Smooth muscle cell (in vitro differentiated cells): Measurements from ENCODE around the gene LEFTY2. TPM values are rescaled to one million over a fixed set of nuclear protein-coding genes. Genes with fewer than 3 reads are reported as not detected.

Experiments
- DNase-seq: peaks from one replicate; lab custom pipeline; 2025; ENCODE audit not compliant: unreplicated experiment; lab: John Stamatoyannopoulos, UW
- H2AFZ ChIP-seq: fragments of 200-600 bp; sonication (generic); 2 replicates; pipeline ENCODE4 v1.6.0; 2016; ENCODE audit warnings: antibody characterized with exemption, low read depth, mild to moderate bottlenecking
- H3F3A ChIP-seq: fragments of 200-600 bp; sonication (generic); 2 replicates; pipeline ENCODE4 v1.6.0; 2017; ENCODE audit warnings: antibody characterized with exemption, low read depth
- H3K27ac ChIP-seq: fragments of 200-600 bp; sonication (generic); 2 replicates; pipeline ENCODE4 v1.5.1; 2016; ENCODE audit warnings: low read depth, mild to moderate bottlenecking
- H3K27me3 ChIP-seq: fragments of 200-600 bp; sonication (generic); 2 replicates; pipeline ENCODE4 v1.6.1; 2016; ENCODE audit warnings: low read depth, mild to moderate bottlenecking
- H3K36me3 ChIP-seq: fragments of 200-600 bp; sonication (generic); 2 replicates; pipeline ENCODE4 v1.5.1; 2016; ENCODE audit warnings: low read depth
- H3K4me1 ChIP-seq: fragments of 200-600 bp; sonication (generic); 2 replicates; pipeline ENCODE4 v1.5.1; 2016; ENCODE audit warnings: low read depth
- H3K4me2 ChIP-seq: fragments of 200-600 bp; sonication (generic); 2 replicates; pipeline ENCODE4 v1.6.0; 2016; ENCODE audit warnings: mild to moderate bottlenecking
- H3K4me3 ChIP-seq: fragments of 200-600 bp; sonication (generic); 2 replicates; pipeline ENCODE4 v1.5.1; 2016; ENCODE audit warnings: mild to moderate bottlenecking
- H3K79me2 ChIP-seq: fragments of 200-600 bp; sonication (generic); 2 replicates; pipeline ENCODE4 v1.6.0; 2016; ENCODE audit warnings: low read depth, mild to moderate bottlenecking
- H3K9ac ChIP-seq: fragments of 200-600 bp; sonication (generic); 2 replicates; pipeline ENCODE4 v1.6.0; 2016; ENCODE audit warnings: low read depth
- H3K9me3 ChIP-seq: fragments of 200-600 bp; sonication (generic); replicated peaks from 2 replicates; pipeline ENCODE4 v1.5.1; 2016; ENCODE audit warnings: low read depth
- H4K20me1 ChIP-seq: fragments of 200-600 bp; sonication (generic); 2 replicates; pipeline ENCODE4 v1.6.0; 2016; ENCODE audit warnings: low read depth
- WGBS: methylation state at CpG from one replicate; pipeline ENCODE4 v1.1.7; 2016; ENCODE audit warnings: low lambda C conversion rate; 5-methylcytosine and 5-hydroxymethylcytosine counted together
- polyA plus RNA-seq: library from polyadenylated mRNA; unstranded; fragments of >200 nt; fragmentation: Nextera tagmentation; extraction: Ambion mirVana; gene quantifications from 2 replicates; pipeline ENCODE4 v1.2.1, GENCODE V29; 2016
- total RNA-seq: library from RNA; depleted of rRNA; stranded (reverse); fragments of >200 nt; gene quantifications from 2 replicates; pipeline ENCODE4 v1.2.3, GENCODE V29; 2014
- TF ChIP-seq, protein P1 (sequence below): fragments of 200-600 bp; sonication (generic); IDR thresholded peaks from 2 replicates; pipeline ENCODE4 v1.5.1; 2017; ENCODE audit warnings: borderline replicate concordance, mild to moderate bottlenecking, antibody characterized with exemption; ENCODE audit not compliant: insufficient read depth, poor library complexity, severe bottlenecking

The LEFTY2 gene
- total and polyA plus RNA-seq, 2 experiments from 2014 or later = 0.09 to 0.25 TPM

GRCh38 chr1:225897595-225898514 is 43.2 kb downstream of the LEFTY2 start:
- Histone ChIP-seq H4K20me1 (no peaks in the 10 kb centered on the region), H3K27ac (no peak overlapping the region), H3K4me3 (no peak overlapping the region), H3K27me3 (no peaks in the 10 kb centered on the region), H2AFZ (no peak overlapping the region), H3F3A (no peaks in the 10 kb centered on the region), H3K4me1 (peaks cover 8% of the 10 kb centered on the region), H3K9ac (no peak overlapping the region), H3K9me3 (no peaks in the 10 kb centered on the region), H3K4me2 (no peak overlapping the region), H3K79me2 (no peaks in the 10 kb centered on the region), H3K36me3 (no peaks in the 10 kb centered on the region)
- TF ChIP-seq, protein P1, sequence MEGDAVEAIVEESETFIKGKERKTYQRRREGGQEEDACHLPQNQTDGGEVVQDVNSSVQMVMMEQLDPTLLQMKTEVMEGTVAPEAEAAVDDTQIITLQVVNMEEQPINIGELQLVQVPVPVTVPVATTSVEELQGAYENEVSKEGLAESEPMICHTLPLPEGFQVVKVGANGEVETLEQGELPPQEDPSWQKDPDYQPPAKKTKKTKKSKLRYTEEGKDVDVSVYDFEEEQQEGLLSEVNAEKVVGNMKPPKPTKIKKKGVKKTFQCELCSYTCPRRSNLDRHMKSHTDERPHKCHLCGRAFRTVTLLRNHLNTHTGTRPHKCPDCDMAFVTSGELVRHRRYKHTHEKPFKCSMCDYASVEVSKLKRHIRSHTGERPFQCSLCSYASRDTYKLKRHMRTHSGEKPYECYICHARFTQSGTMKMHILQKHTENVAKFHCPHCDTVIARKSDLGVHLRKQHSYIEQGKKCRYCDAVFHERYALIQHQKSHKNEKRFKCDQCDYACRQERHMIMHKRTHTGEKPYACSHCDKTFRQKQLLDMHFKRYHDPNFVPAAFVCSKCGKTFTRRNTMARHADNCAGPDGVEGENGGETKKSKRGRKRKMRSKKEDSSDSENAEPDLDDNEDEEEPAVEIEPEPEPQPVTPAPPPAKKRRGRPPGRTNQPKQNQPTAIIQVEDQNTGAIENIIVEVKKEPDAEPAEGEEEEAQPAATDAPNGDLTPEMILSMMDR = no peak
- 92% methylated on average over 19 of the region's 19 CpGs for whole genome bisulfite sequencing
- no peak for DNase-seq

DNA sequence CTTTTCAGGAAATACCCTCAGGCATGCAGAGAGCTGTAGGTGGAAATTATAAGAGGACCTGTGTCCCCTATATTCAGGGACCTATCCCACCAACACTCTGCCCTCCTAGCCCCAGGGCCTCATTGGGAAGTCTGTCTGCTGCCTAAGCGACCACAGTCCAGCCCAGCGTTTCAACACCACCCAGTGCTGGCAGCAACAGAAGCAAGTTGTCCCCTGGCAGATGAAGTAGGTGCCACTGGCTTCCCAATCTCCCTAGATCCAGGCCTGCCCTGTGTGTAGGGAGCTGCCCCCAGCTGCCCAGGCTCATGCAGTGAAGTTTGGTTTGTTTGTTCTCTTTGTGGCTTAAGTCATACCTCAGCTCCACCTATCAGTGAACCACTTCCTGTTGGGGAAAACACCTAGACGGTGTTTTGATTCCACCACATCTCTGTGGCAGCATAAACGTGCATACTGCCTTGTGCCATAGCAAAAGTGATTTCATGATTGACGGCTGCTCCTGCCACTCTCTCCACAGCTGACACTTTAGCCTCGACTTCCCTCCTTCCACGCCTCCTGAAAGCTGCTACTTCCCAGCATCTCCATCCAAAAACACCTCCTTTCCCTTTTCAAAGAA is 44.0 kb downstream of the LEFTY2 start:
- H2AFZ ChIP-seq = no peak overlapping the region
- no peaks in the 10 kb centered on the region for H3K27me3 ChIP-seq
- peaks cover 8% of the 10 kb centered on the region for H3K4me1 ChIP-seq
- H3K9me3 ChIP-seq = no peaks in the 10 kb centered on the region
- H3K4me2 ChIP-seq = no peak overlapping the region
- H3F3A ChIP-seq = no peaks in the 10 kb centered on the region
- no peak for DNase-seq
- H3K4me3 ChIP-seq = no peak overlapping the region
- H3K9ac ChIP-seq = no peak overlapping the region
- H3K27ac ChIP-seq = no peak overlapping the region
- H3K36me3 ChIP-seq = no peaks in the 10 kb centered on the region
- no peaks in the 10 kb centered on the region for H3K79me2 ChIP-seq
- TF ChIP-seq, protein P1 = no peak
- 65% methylated on average over 7 of the region's 7 CpGs for WGBS
- H4K20me1 ChIP-seq = no peaks in the 10 kb centered on the region

GRCh38 chr1:225896494-225896893 is 44.5 kb downstream of the LEFTY2 start:
- DNase-seq = no peak
- Histone ChIP-seq H3K27me3 (no peaks in the 10 kb centered on the region), H2AFZ (no peak overlapping the region), H3K36me3 (no peaks in the 10 kb centered on the region), H3F3A (no peaks in the 10 kb centered on the region), H3K4me2 (no peak overlapping the region), H3K27ac (no peak overlapping the region), H3K4me3 (no peak overlapping the region), H3K9me3 (no peaks in the 10 kb centered on the region), H3K4me1 (peaks cover 8% of the 10 kb centered on the region), H3K9ac (no peak overlapping the region), H3K79me2 (no peaks in the 10 kb centered on the region), H4K20me1 (no peaks in the 10 kb centered on the region)
- TF ChIP-seq, protein P1 = no peak
- WGBS = 95% methylated on average over 5 of the region's 5 CpGs
